A549 treated with dexamethasone at 1 μM for 4 hours (cell line): ENCODE measurements around the gene LONP1. TPM values are rescaled to one million over a fixed set of nuclear protein-coding genes. Genes with fewer than 3 reads are reported as not detected.

Source experiments
- total RNA-seq: library from RNA; stranded (reverse); fragments of 200-300 nt; extraction: Qiagen RNA extraction; gene quantifications from 5 replicates; pipeline ENCODE4 v1.2.3, GENCODE V29; 2022

LONP1 gene, protein sequence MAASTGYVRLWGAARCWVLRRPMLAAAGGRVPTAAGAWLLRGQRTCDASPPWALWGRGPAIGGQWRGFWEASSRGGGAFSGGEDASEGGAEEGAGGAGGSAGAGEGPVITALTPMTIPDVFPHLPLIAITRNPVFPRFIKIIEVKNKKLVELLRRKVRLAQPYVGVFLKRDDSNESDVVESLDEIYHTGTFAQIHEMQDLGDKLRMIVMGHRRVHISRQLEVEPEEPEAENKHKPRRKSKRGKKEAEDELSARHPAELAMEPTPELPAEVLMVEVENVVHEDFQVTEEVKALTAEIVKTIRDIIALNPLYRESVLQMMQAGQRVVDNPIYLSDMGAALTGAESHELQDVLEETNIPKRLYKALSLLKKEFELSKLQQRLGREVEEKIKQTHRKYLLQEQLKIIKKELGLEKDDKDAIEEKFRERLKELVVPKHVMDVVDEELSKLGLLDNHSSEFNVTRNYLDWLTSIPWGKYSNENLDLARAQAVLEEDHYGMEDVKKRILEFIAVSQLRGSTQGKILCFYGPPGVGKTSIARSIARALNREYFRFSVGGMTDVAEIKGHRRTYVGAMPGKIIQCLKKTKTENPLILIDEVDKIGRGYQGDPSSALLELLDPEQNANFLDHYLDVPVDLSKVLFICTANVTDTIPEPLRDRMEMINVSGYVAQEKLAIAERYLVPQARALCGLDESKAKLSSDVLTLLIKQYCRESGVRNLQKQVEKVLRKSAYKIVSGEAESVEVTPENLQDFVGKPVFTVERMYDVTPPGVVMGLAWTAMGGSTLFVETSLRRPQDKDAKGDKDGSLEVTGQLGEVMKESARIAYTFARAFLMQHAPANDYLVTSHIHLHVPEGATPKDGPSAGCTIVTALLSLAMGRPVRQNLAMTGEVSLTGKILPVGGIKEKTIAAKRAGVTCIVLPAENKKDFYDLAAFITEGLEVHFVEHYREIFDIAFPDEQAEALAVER
- total RNA-seq = 42.7 to 65.3 TPM (median 62.4 TPM) in 5 replicates

DNA sequence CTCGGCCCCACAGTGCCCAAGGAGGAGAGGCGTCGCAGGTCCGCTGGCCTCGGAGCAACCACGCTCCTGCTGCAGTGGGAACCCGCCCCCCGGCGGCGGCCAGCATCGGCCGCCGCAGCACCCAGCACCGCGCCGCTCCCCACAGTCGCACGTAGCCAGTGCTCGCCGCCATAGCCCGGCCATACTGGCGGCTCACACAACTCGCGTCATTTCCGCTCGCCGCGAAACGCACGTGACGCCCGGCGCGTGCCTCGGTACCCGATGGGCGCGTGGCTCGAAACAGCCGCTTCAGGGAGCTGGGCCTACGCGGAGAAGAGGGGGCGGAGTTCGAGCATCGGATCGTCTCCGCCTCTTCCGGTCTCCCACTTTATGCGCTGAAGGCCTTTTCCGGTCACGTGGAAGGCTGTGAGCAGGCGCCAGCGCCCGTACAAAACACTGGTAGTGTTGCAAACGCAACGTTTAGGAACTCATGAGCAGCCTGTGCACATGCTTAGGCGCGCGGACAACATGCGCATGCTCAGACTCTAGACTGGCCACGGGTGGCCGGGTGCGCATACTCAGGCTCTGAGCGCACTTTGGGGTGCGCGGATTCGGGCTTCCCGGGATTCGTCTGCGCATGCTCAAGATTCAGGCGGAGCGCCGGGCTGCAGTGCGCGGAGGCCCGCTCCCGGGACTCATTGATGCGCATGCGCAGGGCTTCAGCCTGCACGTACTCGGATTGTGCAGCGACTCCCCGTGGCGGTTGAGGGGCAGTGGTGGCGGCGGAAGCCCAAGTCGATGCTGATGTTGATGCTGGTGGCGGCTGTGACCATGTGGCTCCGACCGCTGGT is at the start of gene LONP1, which contains the start of gene CATSPERD:
LONP1 (minus strand) TSS at position 186 of the 830 bp plus-strand sequence; CDS start at position 172, 14 bp downstream.
CATSPERD (plus strand) TSS at position 677 of the 830 bp plus-strand sequence; CDS start at position 778, 101 bp downstream.

DNA sequence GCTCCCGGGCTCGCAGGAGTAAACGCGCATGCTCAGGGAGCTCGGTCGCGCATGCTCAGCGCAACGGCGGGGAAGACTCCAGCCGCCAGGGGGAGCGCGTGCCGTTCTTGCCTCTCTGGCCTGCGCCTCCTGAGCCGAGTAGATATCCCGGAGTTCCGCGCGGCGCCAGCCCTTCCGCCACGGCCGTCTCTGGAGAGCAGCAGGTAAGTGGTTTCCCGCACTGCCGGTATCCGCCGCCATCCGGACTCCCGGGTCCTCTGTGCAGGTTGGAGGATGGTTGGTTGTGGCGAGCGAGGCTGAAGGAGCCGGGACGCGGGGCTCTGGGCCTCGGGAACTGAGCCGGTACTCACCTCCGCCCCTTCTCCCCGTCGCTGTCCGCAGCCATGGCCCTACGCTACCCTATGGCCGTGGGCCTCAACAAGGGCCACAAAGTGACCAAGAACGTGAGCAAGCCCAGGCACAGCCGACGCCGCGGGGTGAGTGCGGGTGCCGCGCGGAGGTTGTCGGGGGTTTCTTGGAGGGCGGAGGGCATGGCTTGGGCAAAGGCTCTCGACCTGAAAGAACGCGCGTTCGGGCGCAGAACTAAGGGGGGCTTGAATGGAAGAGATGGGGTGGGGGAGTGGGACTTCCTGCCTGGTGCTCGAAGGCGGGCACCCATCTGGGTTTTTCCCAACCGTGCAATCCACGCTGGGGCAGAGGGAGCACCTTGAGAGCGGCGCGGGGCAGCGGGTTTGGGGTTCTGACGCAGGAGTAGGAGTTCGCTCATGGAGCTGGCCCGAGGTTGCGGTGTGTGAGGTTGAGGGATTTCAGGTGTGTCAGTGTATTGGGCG is 29.6 kb downstream of the LONP1 start, which contains the start of gene RPL36:
RPL36 (plus strand) TSS at position 171 of the 830 bp plus-strand sequence; CDS start at position 384, 213 bp downstream.

DNA sequence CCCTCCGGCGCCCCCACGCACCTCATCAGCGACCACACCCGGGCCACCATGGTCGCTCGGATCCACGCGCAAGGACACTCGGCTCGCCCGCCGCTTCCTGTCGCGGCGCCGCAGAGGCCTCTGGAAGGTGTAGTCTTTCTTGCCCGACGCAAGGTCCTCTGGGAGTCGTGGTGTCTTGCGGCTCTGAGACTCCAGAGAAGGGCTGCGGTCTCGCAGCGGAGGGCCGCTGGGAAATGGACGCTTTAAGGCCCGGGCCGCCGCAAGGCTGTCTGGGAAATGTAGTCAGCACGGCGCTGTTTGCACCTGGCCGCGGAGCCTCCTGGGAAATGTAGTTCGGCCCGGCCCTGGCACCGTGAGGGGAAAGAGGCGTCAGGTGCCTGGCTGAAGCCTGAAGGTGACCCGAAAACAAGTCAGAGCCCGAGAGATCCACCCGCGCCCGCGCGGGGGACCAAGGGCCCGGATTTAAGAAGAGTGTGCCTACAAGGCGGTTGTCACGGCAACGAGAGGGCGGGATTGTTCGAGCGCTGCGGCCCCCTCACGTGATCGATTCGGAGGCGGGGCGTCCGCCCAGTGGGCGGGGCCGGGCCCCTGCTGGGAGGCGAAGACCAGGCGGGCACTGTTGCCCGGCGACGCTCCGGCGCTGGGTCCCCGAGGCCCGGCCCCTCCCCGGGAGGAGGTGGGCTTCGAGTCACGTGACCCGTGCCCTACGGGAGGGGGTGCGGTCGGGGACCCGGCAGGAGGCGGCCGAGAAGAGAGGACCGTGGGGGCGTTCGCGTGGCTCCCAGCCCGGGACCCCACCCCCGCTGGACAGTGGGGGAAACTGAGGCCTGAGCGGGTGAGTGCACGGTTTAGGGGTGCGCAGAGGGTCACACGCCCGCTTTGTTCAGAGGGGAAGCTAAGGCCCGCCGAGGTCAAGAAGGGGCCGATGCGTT is 39.2 kb downstream of the LONP1 start, which contains the start of the genes HSD11B1L and MICOS13:
HSD11B1L (plus strand) TSS at position 591 of the 932 bp plus-strand sequence. CDS start 3,806 bp downstream, outside the sequence.
MICOS13 (minus strand) TSS at position 80 of the 932 bp plus-strand sequence; CDS start at position 50, 30 bp downstream.

Other genes with a start within 250 kb of the LONP1 start
- gene TINCR, start 152.2 kb downstream of the LONP1 start, total RNA-seq = 1.9 to 3.2 TPM (median 2.2 TPM) in 5 replicates
- 23.3 to 45.0 TPM (median 37.3 TPM) in 5 replicates for gene SAFB2, start 97.4 kb downstream of the LONP1 start, total RNA-seq
- 48.8 to 67.2 TPM (median 62.4 TPM) in 5 replicates for gene SAFB, start 97.1 kb downstream of the LONP1 start, total RNA-seq
- gene MICOS13, start 39.6 kb downstream of the LONP1 start, total RNA-seq = 49.5 to 70.9 TPM (median 63.4 TPM) in 5 replicates
- 2.8 to 4.4 TPM (median 3.4 TPM) in 5 replicates for gene HSD11B1L, start 39.1 kb downstream of the LONP1 start, total RNA-seq
- gene RPL36, start 29.9 kb downstream of the LONP1 start, total RNA-seq = 694 to 907 TPM (median 711 TPM) in 5 replicates
- not detected in 5 replicates for gene CATSPERD, start 491 bp upstream of the LONP1 start, total RNA-seq
- gene PRR22, start 64.6 kb upstream of the LONP1 start, total RNA-seq = 1.6 to 2.7 TPM (median 2.1 TPM) in 5 replicates
- 22.3 to 34.2 TPM (median 33.0 TPM) in 5 replicates for gene DUS3L, start 71.0 kb upstream of the LONP1 start, total RNA-seq
- 0.46 to 1.8 TPM (median 1.3 TPM) in 5 replicates for gene NRTN, start 84.9 kb upstream of the LONP1 start, total RNA-seq
- gene FUT6, start 119.6 kb upstream of the LONP1 start, total RNA-seq = 0.11 TPM in 1 of 5 replicates, not detected in the others
- gene FUT3, start 131.3 kb upstream of the LONP1 start, total RNA-seq = 0.07 to 0.11 TPM in 2 of 5 replicates, not detected in the others
- not detected in 5 replicates for gene FUT5, start 150.4 kb upstream of the LONP1 start, total RNA-seq
- gene NDUFA11, start 183.6 kb upstream of the LONP1 start, total RNA-seq = 215 to 274 TPM (median 268 TPM) in 5 replicates
- 0.24 to 0.59 TPM (median 0.51 TPM) in 5 replicates for gene VMAC, start 184.7 kb upstream of the LONP1 start, total RNA-seq
- gene CAPS, start 194.1 kb upstream of the LONP1 start, total RNA-seq = 0.68 to 1.9 TPM (median 1.7 TPM) in 5 replicates